Osteocyte (in vitro differentiated cells): ENCODE results near the gene CNOT11. TPM values are rescaled to one million over a fixed set of nuclear protein-coding genes. Genes with fewer than 3 reads are reported as not detected.
"Not testable (repeated sequence)": the region's sequence is repeated elsewhere in the genome, so short reads cannot be mapped to it uniquely, and the experiment has no call there.

Experiments
- DNase-seq: peaks from one replicate; pipeline ENCODE4 v3.0.0; 2021; ENCODE audit warnings: mixed read lengths; ENCODE audit not compliant: unreplicated experiment; ENCODE audit errors: extremely low spot score
- H3K27ac Mint-ChIP-seq: one replicate; pipeline ENCODE4 v1.8.0; 2021; ENCODE audit warnings: mild to moderate bottlenecking, mixed read lengths; ENCODE audit not compliant: unreplicated experiment
- H3K27me3 Mint-ChIP-seq: one replicate; pipeline ENCODE4 v1.8.0; 2021; ENCODE audit warnings: mixed read lengths; ENCODE audit not compliant: unreplicated experiment
- H3K36me3 Mint-ChIP-seq: one replicate; pipeline ENCODE4 v1.8.0; 2021; ENCODE audit warnings: mixed read lengths; ENCODE audit not compliant: unreplicated experiment
- H3K4me1 Mint-ChIP-seq: one replicate; pipeline ENCODE4 v1.8.0; 2021; ENCODE audit warnings: mixed read lengths; ENCODE audit not compliant: unreplicated experiment
- H3K4me3 Mint-ChIP-seq: one replicate; pipeline ENCODE4 v1.8.0; 2021; ENCODE audit warnings: mild to moderate bottlenecking, moderate library complexity, mixed read lengths; ENCODE audit not compliant: unreplicated experiment
- H3K9me3 Mint-ChIP-seq: one replicate; pipeline ENCODE4 v1.8.0; 2021; ENCODE audit warnings: mixed read lengths; ENCODE audit not compliant: unreplicated experiment
- total RNA-seq: library from RNA; stranded (reverse); gene quantifications from 2 replicates; pipeline ENCODE4 v1.2.1, GENCODE V29; 2021
- TF ChIP-seq, protein P1 (sequence below): fragments of 200-600 bp; sonication (generic); IDR thresholded peaks from 2 replicates; pipeline ENCODE4 v1.5.0; 2021; ENCODE audit warnings: antibody characterized with exemption, mild to moderate bottlenecking, moderate library complexity

CNOT11 gene
- total RNA-seq, 1 donor from 2014 or later = 31.4 TPM

DNA sequence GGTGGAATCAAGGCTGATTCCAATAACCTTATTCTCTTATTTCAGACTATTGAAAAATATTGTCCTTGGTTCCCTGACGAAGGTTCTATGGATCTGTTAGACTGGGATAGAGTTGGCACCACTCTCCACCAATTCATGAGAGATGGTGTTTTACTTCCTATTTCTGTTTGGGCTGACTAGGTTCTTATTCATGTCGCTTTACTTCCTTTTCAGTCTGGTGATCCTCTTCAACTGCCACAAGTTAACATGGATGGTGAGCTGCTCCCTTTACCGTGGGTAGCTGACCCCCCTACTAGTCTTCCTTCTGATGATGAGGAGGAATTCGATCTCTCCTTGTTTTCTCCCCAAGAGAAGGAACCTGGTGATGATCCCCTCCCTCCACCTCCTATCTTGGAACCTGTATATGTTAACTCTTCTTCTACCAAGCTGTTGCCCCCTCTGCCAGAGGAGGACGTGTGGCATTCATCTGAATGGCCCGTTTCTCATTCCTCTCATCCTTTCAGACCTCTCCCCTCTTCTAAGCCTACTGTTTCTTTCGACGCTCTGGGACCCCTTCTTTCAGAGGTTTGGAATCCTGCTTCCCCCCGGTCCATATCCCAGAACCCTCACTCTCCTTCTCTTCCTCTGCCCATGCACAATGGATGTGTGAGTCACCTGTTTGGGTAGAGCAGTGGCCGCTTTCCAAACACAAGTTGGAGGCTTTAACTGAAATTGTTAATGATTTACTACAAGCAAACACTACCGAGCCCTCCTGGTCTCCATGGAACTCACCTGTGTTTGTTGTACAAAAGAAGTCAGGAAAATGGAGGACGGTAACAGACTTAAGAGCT lies 13.5 kb upstream of the CNOT11 start:
- DNase-seq = no peak
- Mint-ChIP-seq H3K4me3 (no peak overlapping the region), H3K27ac (no peak overlapping the region), H3K9me3 (peaks cover 4% of the 10 kb centered on the region), H3K36me3 (no peaks in the 10 kb centered on the region), H3K27me3 (peaks cover 6% of the 10 kb centered on the region), H3K4me1 (no peaks in the 10 kb centered on the region)
- TF ChIP-seq, protein P1, sequence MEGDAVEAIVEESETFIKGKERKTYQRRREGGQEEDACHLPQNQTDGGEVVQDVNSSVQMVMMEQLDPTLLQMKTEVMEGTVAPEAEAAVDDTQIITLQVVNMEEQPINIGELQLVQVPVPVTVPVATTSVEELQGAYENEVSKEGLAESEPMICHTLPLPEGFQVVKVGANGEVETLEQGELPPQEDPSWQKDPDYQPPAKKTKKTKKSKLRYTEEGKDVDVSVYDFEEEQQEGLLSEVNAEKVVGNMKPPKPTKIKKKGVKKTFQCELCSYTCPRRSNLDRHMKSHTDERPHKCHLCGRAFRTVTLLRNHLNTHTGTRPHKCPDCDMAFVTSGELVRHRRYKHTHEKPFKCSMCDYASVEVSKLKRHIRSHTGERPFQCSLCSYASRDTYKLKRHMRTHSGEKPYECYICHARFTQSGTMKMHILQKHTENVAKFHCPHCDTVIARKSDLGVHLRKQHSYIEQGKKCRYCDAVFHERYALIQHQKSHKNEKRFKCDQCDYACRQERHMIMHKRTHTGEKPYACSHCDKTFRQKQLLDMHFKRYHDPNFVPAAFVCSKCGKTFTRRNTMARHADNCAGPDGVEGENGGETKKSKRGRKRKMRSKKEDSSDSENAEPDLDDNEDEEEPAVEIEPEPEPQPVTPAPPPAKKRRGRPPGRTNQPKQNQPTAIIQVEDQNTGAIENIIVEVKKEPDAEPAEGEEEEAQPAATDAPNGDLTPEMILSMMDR = no peak

DNA sequence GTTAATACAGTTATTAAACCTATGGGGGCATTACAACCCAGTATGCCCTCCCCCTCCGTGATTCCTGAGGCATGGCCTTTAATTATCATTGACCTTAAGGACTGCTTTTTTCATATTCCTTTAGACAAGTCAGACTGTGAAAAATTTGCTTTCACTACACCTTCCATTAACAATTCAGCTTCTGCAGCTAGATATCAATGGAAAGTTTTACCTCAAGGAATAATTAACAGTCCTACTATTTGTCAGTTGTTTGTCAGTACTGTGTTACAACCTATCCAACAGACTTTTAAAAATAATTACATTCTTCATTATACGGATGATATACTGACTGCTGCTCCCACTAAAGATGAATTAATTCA lies 12.9 kb upstream of the CNOT11 start:
- not testable (repeated sequence) for H3K27ac Mint-ChIP-seq, H3K9me3 Mint-ChIP-seq

DNA sequence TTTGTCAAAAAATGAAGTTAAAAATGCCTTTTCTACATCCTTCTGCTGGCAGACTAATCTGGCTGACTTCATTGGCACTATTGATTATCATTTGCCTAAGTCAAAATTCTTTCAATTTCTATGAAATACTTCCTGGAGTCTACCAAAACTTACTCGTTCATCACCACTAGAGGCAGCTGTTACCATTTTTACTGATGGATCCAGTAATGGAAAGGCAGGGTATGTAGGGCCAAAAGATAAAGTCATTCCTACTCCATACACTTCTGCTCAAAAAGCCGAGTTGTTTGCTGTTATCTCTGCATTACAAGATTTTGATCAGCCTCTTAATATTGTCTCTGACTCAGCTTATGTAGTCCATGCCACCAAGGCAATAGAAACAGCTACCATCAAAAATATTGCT lies 12.0 kb upstream of the CNOT11 start:
- H3K27me3 Mint-ChIP-seq, H3K27ac Mint-ChIP-seq: not testable (repeated sequence)

More for the DNA sequence above, 12.9 kb upstream of the CNOT11 start:
- not testable (repeated sequence) for H3K4me3 Mint-ChIP-seq, H3K36me3 Mint-ChIP-seq, H3K27me3 Mint-ChIP-seq, H3K4me1 Mint-ChIP-seq, DNase-seq

DNA sequence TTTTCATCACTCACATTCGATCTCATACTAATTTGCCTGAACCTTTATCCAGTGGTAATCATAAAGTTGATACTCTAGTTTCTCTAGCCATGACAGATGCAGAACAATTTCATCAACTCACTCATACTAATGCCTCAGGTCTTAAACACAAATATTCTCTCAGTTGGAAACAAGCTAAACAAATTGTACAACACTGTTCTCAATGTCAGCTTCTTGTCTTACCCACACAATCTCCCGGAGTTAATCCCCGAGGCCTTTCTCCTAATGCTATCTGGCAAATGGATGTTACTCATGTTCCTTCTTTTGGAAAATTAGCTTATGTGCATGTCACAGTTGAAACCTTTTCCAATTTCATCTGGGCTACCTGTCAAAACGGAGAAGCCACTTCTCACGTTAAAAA lies 11.5 kb upstream of the CNOT11 start:
- TF ChIP-seq, protein P1 = no peak
- Mint-ChIP-seq H3K36me3 (no peaks in the 10 kb centered on the region), H3K4me3 (no peak overlapping the region), H3K9me3 (no peaks in the 10 kb centered on the region), H3K27ac (no peak overlapping the region), H3K27me3 (peaks cover 6% of the 10 kb centered on the region), H3K4me1 (no peaks in the 10 kb centered on the region)
- DNase-seq = no peak

More for the DNA sequence above, 12.0 kb upstream of the CNOT11 start:
- H3K9me3 Mint-ChIP-seq, H3K4me3 Mint-ChIP-seq, H3K4me1 Mint-ChIP-seq, H3K36me3 Mint-ChIP-seq, DNase-seq: not testable (repeated sequence)
- TF ChIP-seq, protein P1 = peak; percentile 45

DNA sequence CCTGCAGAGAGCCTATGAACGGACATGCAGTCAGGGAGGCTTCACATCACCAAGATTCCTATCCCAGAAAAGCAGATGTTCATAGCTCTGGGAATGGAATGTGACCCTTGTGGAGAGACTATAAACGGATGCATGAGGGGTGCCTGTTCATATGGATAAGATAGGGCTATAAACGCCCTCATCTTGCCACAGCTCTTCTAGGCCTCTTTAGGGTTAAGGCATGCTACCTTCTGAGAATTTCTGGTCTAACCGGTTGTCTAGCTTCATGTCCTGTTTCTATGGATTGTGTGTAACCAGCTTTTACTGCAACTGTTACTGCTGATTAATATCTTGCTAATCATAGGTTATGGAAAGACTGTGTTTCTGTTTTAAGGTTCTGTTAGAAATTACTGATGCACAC lies 8.3 kb upstream of the CNOT11 start:
- H3K27me3 Mint-ChIP-seq, H3K27ac Mint-ChIP-seq, H3K36me3 Mint-ChIP-seq, DNase-seq, H3K9me3 Mint-ChIP-seq, H3K4me1 Mint-ChIP-seq, H3K4me3 Mint-ChIP-seq: not testable (repeated sequence)

DNA sequence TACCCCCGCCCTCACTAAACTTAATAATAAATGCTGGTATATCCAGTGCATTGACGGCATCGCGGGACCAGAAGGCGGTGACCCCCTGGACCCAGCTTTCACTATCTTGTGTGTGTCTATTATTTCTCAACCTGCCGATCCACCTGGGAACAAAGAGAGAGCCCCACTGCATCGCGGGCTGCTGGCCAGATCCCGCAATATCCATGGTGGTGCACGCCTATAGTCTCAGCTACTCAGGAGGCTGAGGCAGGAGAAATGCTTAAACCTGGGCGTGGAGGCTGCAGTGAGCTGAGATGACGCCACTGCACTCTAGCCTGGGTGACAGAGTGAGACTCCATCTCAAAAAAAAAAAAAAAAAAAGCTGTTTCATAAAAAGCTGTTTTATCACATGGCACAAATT lies 7.8 kb upstream of the CNOT11 start:
- not testable (repeated sequence) for H3K27ac Mint-ChIP-seq, H3K4me3 Mint-ChIP-seq, H3K9me3 Mint-ChIP-seq, H3K4me1 Mint-ChIP-seq, DNase-seq, H3K27me3 Mint-ChIP-seq, H3K36me3 Mint-ChIP-seq

DNA sequence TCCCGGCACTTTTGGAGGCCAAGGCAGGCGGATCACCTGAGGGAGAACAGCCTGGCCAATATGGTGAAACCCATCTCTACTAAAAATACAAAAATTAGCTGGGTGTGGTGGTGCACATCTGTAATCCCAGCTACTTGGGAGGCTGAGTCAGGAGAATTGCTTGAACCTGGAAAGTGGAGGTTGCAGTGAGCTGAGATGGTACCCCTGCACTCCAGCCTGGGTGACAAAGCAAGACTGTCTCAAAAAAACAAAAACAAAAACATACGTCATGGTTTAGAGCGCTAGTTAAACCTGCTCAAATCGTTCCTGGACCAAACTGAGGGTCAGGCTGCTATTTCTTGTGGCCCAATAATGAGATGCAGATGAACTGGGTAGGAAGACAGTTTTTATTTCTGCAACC lies 7.2 kb upstream of the CNOT11 start:
- not testable (repeated sequence) for H3K36me3 Mint-ChIP-seq, H3K4me3 Mint-ChIP-seq, DNase-seq, H3K27ac Mint-ChIP-seq, H3K27me3 Mint-ChIP-seq, H3K9me3 Mint-ChIP-seq, H3K4me1 Mint-ChIP-seq

DNA sequence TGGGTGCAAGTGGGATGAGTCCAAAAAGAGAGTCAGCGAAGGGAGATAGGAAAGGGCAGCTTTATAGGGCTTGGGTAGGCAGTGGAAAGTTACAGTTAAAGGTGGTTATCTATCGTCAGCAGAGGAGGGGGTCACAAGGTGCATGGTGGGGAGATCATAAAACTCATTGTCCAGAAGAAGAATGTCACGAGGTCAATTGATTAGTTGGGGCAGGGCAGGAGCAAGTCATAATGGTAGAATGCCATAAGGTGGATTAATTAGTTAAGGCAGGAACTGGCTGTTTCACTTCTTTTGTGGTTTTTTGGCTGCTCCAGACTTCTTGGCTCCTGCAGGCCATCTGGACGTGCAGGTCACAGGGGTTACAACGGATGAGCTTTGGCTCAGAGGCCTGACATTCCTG lies 3.9 kb upstream of the CNOT11 start:
- not testable (repeated sequence) for DNase-seq, H3K9me3 Mint-ChIP-seq, H3K27me3 Mint-ChIP-seq, H3K27ac Mint-ChIP-seq, H3K36me3 Mint-ChIP-seq, H3K4me1 Mint-ChIP-seq, H3K4me3 Mint-ChIP-seq
